HG02571 (cell line): ENCODE results near the gene CEMP1.

Experiments used
- ATAC-seq: cut with Tn5 transposase; IDR thresholded peaks from one replicate; pipeline ENCODE4 v1.9.1; 2021; ENCODE audit warnings: mild to moderate bottlenecking, moderate library complexity; ENCODE audit not compliant: unreplicated experiment

The CEMP1 gene

GRCh38 chr16:2520784-2521531, 10.2 kb downstream of the CEMP1 start:
- no peak for ATAC-seq

- ATAC-seq = peak; percentile 45
Observed at GRCh38 chr16:2520097-2520783, 11.0 kb downstream of the CEMP1 start, which contains the start of gene AMDHD2. TSS of gene AMDHD2 (plus strand) at chr16:2520371. CDS start at chr16:2520459, 88 bp downstream.

GRCh38 chr16:2519711-2520080, 11.5 kb downstream of the CEMP1 start:
- no peak for ATAC-seq

GRCh38 chr16:2518823-2519710, 12.1 kb downstream of the CEMP1 start:
- no peak for ATAC-seq

- no peak for ATAC-seq
Observed at GRCh38 chr16:2517954-2518605, 13.1 kb downstream of the CEMP1 start.

GRCh38 chr16:2516391-2517240, 14.6 kb downstream of the CEMP1 start:
- ATAC-seq = no peak

- ATAC-seq = no peak
Observed at GRCh38 chr16:2515180-2515851, 15.9 kb downstream of the CEMP1 start.

- no peak for ATAC-seq
Observed at GRCh38 chr16:2514333-2515179, 16.7 kb downstream of the CEMP1 start.

GRCh38 chr16:2513405-2514332, 17.5 kb downstream of the CEMP1 start, which contains the start of gene ATP6V0C:
TSS of gene ATP6V0C (plus strand) at chr16:2513952. CDS start at chr16:2514104, 152 bp downstream.
- ATAC-seq = peak; percentile 56

- no peak for ATAC-seq
Observed at GRCh38 chr16:2512735-2513404, 18.3 kb downstream of the CEMP1 start.

- ATAC-seq = no peak
Observed at GRCh38 chr16:2511996-2512734, 19.0 kb downstream of the CEMP1 start.

GRCh38 chr16:2511128-2511800, 19.9 kb downstream of the CEMP1 start:
- ATAC-seq = no peak

- no peak for ATAC-seq
Observed at GRCh38 chr16:2508722-2509400, 22.3 kb downstream of the CEMP1 start.

GRCh38 chr16:2507665-2508064, 23.5 kb downstream of the CEMP1 start:
- no peak for ATAC-seq
